Loucy (cell line): Measurements from ENCODE around the gene TAB2.

ENCODE experiments used
- H2AFZ ChIP-seq: fragments of 200-600 bp; sonication (generic); 2 replicates; pipeline ENCODE4 v1.6.0; 2016; ENCODE audit warnings: antibody characterized with exemption, mild to moderate bottlenecking, low read length, moderate library complexity
- H3F3A ChIP-seq: fragments of 200-600 bp; 2 replicates; pipeline ENCODE4 v1.6.0; 2016; ENCODE audit warnings: antibody characterized with exemption, low read depth, mild to moderate bottlenecking
- H3K27me3 ChIP-seq: fragments of 200-600 bp; sonication (generic); 2 replicates; pipeline ENCODE4 v1.6.1; 2014; ENCODE audit warnings: low read length, mild to moderate bottlenecking; ENCODE audit not compliant: insufficient read depth, poor library complexity, severe bottlenecking
- H3K36me3 ChIP-seq: fragments of 200-600 bp; sonication (generic); 2 replicates; pipeline ENCODE4 v1.6.1; 2016; ENCODE audit warnings: low read length; ENCODE audit not compliant: insufficient read depth
- H3K4me1 ChIP-seq: fragments of 200-600 bp; sonication (generic); 2 replicates; pipeline ENCODE4 v1.5.1; 2014; ENCODE audit warnings: low read length, mild to moderate bottlenecking; ENCODE audit not compliant: insufficient read depth, poor library complexity, severe bottlenecking
- H3K4me2 ChIP-seq: fragments of 200-600 bp; sonication (generic); 2 replicates; pipeline ENCODE4 v1.6.0; 2014; ENCODE audit warnings: antibody characterized with exemption, low read length, low read depth, mild to moderate bottlenecking; ENCODE audit not compliant: poor library complexity, severe bottlenecking
- H3K4me3 ChIP-seq: fragments of 200-600 bp; sonication (generic); 2 replicates; pipeline ENCODE4 v1.5.1; 2014; ENCODE audit warnings: low read length, mild to moderate bottlenecking, mixed read lengths; ENCODE audit not compliant: poor library complexity, severe bottlenecking
- H3K79me2 ChIP-seq: fragments of 200-600 bp; sonication (generic); 2 replicates; pipeline ENCODE4 v1.6.1; 2014; ENCODE audit warnings: low read length; ENCODE audit not compliant: insufficient read depth
- H3K9ac ChIP-seq: fragments of 200-600 bp; sonication (generic); 2 replicates; pipeline ENCODE4 v1.6.0; 2014; ENCODE audit warnings: mild to moderate bottlenecking, low read depth, low read length, moderate library complexity; ENCODE audit not compliant: poor library complexity, severe bottlenecking
- H3K9me2 ChIP-seq: fragments of 200-600 bp; sonication (generic); replicated peaks from 2 replicates; pipeline ENCODE4 v1.6.1; 2016; ENCODE audit warnings: low read depth, low read length, mixed read lengths
- H3K9me3 ChIP-seq: fragments of 200-600 bp; sonication (generic); 2 replicates; pipeline ENCODE4 v1.6.1; 2014; ENCODE audit warnings: mild to moderate bottlenecking, antibody characterized with exemption, low read length, low read depth; ENCODE audit not compliant: insufficient read depth
- H4K20me1 ChIP-seq: fragments of 200-600 bp; sonication (generic); 2 replicates; pipeline ENCODE4 v1.6.0; 2014; ENCODE audit warnings: antibody characterized with exemption, low read length, mild to moderate bottlenecking; ENCODE audit not compliant: insufficient read depth, poor library complexity, severe bottlenecking
- EZH2phosphoT487 ChIP-seq: fragments of 200-600 bp; IDR thresholded peaks from 2 replicates; pipeline ENCODE4 v1.6.1; 2018; ENCODE audit warnings: antibody characterized with exemption, mild to moderate bottlenecking, moderate library complexity, borderline replicate concordance
- TF ChIP-seq, protein P1 (sequence below): fragments of 200-600 bp; sonication (generic); conservative IDR thresholded peaks from 2 replicates; pipeline ENCODE4 v1.5.1; 2014; ENCODE audit warnings: mild to moderate bottlenecking, antibody characterized with exemption, low read length

The TAB2 gene, protein sequence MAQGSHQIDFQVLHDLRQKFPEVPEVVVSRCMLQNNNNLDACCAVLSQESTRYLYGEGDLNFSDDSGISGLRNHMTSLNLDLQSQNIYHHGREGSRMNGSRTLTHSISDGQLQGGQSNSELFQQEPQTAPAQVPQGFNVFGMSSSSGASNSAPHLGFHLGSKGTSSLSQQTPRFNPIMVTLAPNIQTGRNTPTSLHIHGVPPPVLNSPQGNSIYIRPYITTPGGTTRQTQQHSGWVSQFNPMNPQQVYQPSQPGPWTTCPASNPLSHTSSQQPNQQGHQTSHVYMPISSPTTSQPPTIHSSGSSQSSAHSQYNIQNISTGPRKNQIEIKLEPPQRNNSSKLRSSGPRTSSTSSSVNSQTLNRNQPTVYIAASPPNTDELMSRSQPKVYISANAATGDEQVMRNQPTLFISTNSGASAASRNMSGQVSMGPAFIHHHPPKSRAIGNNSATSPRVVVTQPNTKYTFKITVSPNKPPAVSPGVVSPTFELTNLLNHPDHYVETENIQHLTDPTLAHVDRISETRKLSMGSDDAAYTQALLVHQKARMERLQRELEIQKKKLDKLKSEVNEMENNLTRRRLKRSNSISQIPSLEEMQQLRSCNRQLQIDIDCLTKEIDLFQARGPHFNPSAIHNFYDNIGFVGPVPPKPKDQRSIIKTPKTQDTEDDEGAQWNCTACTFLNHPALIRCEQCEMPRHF

DNA sequence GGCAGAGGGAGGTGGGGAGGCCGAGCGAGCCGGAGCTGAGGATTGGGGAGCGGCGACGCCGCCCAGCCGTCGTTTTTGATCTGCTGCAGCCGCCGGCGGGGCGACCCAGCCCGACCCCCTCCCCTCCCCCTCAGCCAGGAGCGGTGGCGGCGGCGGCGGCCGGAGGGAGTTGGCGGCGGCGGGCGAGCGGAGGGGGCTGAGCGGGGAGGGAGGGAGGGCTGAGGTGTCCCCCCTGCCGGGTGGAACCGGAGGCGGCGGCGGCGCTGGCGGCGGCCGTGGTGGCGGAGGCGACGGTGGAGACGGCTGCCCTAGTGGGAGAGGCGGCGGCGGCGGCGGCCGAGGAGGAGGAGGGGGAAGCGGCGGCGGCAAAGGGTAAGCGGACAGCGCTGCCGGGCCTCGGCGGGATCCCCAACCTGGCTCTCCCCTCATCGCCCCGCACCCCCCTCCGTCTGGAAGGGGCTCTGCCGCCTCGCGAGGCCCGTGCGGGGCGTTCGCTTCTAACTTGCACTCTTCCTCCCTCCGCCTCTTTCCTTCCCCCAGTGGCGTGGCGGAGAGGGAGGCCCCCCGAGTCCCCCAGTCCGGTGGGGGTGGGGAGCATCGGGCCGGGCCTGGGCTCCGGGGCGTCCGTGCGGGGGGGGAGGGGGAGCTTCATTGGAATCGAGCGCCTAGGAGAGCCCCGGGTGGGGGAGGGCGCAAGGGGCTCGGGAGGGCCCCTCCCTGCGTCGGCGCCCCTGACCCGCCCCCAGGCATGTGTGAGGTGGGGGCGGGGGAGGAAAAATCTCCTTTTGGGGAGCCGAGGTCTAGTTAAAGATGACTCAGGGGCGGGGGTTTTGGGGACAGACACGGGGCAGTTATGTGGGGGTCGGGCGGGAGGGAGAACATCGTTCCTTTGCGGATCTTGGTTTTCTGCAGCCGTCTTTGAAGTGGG lies at the start of gene TAB2:
Gene TAB2, plus strand, starts transcription at position 69 of the 928 bp plus-strand sequence. CDS start 52,286 bp downstream, outside the sequence.
- Histone ChIP-seq H3K4me1 (peaks cover 44% of the 10 kb centered on the region), H4K20me1 (peaks cover 49% of the 10 kb centered on the region), H2AFZ (peak within 1 kb of the TSS; percentile 97), H3K9me3 (no peaks in the 10 kb centered on the region), H3K9me2 (no peaks in the 10 kb centered on the region), H3K27me3 (no peaks in the 10 kb centered on the region), H3K4me3 (peak within 1 kb of the TSS; percentile 85), H3K36me3 (no peaks in the 10 kb centered on the region), H3K9ac (peak within 1 kb of the TSS; percentile 84), H3K4me2 (peak within 1 kb of the TSS; percentile 94), H3F3A (0 out of 2 replicates have a peak, but pooled peaks cover 7% of the 10 kb centered on the region), H3K79me2 (peaks cover 53% of the 10 kb centered on the region)
- no peak for TF ChIP-seq EZH2phosphoT487
- TF ChIP-seq, protein P1, sequence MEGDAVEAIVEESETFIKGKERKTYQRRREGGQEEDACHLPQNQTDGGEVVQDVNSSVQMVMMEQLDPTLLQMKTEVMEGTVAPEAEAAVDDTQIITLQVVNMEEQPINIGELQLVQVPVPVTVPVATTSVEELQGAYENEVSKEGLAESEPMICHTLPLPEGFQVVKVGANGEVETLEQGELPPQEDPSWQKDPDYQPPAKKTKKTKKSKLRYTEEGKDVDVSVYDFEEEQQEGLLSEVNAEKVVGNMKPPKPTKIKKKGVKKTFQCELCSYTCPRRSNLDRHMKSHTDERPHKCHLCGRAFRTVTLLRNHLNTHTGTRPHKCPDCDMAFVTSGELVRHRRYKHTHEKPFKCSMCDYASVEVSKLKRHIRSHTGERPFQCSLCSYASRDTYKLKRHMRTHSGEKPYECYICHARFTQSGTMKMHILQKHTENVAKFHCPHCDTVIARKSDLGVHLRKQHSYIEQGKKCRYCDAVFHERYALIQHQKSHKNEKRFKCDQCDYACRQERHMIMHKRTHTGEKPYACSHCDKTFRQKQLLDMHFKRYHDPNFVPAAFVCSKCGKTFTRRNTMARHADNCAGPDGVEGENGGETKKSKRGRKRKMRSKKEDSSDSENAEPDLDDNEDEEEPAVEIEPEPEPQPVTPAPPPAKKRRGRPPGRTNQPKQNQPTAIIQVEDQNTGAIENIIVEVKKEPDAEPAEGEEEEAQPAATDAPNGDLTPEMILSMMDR: no peak

DNA sequence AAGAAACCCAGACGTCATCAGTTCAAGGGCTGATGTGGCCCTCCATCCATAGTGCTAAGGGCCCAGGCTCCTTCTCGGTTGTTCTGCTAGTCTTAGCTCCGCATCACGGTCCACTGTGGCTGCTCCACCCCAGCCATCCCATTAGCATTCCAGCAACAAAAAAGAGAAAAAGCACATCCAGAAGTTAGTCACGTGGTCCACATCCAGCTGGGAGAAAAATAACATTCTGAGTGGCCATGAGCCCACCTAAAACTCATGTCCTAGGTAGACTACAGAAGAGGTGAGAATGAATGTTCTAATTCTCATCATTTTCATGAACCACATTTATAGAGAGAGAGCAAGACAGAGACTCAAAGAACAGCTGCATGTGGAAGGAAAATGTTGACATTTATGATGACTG lies 49.4 kb upstream of the TAB2 start:
- Histone ChIP-seq H3K27me3 (no peaks in the 10 kb centered on the region), H3K9ac (no peak overlapping the region), H3K4me3 (no peak overlapping the region), H3K4me2 (no peak overlapping the region), H3K79me2 (no peaks in the 10 kb centered on the region), H4K20me1 (no peaks in the 10 kb centered on the region), H3K9me3 (no peaks in the 10 kb centered on the region), H3K36me3 (no peaks in the 10 kb centered on the region), H2AFZ (no peak overlapping the region), H3K9me2 (no peaks in the 10 kb centered on the region), H3F3A (no peaks in the 10 kb centered on the region), H3K4me1 (peaks cover 13% of the 10 kb centered on the region)
- TF ChIP-seq EZH2phosphoT487: no peak
- TF ChIP-seq, protein P1: no peak

DNA sequence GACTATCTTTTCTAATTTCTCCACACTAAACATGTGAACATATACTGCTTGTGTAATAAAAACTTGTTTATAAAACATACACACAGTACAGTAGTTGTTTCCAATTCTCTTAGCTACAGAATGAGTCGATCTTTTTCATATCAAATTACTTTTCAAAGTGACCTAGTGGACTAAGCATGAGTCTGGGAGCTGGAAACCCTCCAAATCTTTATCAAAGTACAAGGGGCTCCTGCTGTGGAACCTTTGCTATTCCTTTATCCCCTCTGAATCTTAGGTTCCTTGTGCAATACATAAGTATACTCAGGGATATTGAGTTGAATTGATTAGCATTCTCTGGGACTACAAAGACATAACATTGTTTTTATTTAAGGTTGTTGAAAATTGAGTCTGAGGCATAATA lies 48.7 kb upstream of the TAB2 start:
- no peaks in the 10 kb centered on the region for H3K79me2 ChIP-seq
- H3K4me2 ChIP-seq: no peak overlapping the region
- no peak overlapping the region for H2AFZ ChIP-seq
- peaks cover 19% of the 10 kb centered on the region for H3K4me1 ChIP-seq
- no peaks in the 10 kb centered on the region for H3F3A ChIP-seq
- H4K20me1 ChIP-seq: no peaks in the 10 kb centered on the region
- H3K9ac ChIP-seq: no peak overlapping the region
- no peaks in the 10 kb centered on the region for H3K9me3 ChIP-seq
- H3K9me2 ChIP-seq: no peaks in the 10 kb centered on the region
- H3K27me3 ChIP-seq: no peaks in the 10 kb centered on the region
- H3K36me3 ChIP-seq: no peaks in the 10 kb centered on the region
- H3K4me3 ChIP-seq: no peak overlapping the region
- TF ChIP-seq, protein P1: no peak
- no peak for TF ChIP-seq EZH2phosphoT487
